ENCODE results near the gene LAPTM5.

- TF ChIP-seq, protein P1, sequence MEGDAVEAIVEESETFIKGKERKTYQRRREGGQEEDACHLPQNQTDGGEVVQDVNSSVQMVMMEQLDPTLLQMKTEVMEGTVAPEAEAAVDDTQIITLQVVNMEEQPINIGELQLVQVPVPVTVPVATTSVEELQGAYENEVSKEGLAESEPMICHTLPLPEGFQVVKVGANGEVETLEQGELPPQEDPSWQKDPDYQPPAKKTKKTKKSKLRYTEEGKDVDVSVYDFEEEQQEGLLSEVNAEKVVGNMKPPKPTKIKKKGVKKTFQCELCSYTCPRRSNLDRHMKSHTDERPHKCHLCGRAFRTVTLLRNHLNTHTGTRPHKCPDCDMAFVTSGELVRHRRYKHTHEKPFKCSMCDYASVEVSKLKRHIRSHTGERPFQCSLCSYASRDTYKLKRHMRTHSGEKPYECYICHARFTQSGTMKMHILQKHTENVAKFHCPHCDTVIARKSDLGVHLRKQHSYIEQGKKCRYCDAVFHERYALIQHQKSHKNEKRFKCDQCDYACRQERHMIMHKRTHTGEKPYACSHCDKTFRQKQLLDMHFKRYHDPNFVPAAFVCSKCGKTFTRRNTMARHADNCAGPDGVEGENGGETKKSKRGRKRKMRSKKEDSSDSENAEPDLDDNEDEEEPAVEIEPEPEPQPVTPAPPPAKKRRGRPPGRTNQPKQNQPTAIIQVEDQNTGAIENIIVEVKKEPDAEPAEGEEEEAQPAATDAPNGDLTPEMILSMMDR (IDR thresholded peaks at IDR 0.05): no peak
- TF ChIP-seq EP300 (IDR thresholded peaks at IDR 0.05): no peak
These were observed 32.0 kb upstream of the LAPTM5 start for GRCh38 chr1:30789388-30790255.

Data from gastroesophageal sphincter (tissue), 3 donors.